IPS DF 4.7 (cell line): ENCODE data around the gene SHISA5.

ENCODE experiments used
- DNase-seq: peaks from one replicate; pipeline ENCODE4 v3.0.0-alpha.2; 2013; ENCODE audit warnings: low spot score; ENCODE audit errors: extremely low read depth

SHISA5 gene

DNA sequence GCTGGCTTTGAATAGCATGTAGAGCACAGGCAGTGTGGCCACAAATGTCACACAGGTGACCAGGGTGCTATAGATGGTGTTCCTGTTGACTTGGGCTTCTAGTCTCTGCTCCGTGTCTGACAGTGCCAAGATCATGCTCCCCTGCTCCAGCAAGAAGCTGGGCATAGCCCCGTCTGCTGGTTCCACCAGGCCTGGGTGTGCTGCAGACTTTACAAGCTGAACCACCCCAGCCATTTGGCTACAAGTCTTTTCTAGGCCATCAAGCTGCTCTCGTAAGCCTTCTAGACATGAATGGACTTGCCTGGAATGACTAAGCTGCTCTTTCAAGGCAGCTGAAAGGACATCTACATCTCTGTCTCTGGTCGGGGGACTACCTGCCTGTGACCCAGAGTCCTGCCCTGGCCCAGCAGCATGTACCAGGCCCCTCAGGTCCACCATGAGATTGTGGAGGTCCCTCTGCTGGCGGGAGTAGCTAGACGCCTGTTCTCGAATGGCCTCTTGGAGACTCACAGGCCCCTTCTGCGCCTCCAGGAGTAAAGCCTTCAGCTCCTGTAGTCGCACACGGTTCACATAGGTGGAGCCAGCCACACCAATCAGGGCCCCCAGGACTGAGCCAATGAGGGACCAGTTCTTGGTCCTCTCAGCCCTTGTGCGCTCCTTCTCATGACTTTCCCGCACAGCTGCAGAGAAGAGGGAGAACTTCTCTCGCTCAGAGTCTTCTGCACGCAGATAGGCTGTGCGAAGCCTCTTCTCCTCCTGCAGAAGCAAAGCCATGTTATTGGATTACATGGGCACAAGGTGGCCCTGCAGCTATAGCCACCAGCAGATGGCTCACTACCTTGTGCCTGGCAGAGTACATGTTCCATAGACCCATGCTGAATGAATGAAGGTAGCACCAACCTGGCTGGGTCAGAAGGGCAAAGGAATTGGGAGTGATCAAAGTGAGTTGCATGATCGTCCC lies 71.3 kb downstream of the SHISA5 start:
- DNase-seq = no peak

DNA sequence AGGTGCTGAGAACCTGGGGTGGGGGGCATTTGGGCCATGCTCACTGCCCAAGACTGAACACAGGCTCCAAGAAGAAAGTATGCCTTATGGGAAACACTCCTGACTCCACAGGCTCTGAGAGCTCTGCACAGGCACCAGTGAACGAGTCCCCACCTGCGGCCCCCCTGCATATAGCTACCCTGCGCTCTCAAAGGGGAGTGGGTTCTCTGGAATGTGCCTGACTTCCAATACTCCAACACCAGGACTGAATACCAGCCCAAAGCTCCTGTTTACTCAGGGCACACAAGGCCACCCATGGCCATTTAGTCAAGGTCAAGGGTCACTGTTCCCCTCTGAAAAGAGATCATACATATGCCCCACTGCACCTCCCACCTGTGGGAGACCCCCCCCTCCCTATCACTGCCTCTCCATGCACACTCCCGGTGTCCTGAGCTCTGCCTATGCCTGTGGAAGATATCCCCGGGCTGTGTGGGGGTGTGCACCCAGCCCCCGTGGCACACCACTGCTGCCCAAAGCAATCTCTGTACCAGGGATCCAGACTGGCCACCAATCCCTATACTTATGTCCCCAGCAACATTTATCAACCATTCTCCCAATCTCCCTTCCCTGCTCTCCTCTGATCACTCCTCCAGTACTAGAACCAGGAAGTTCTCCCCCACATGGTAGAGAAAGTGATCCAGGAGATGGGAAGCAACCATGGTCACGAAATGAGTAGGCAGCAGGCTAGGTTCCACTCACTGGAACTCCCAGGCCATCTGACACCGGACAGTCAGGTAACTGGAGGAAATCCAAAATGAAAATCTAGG lies 72.5 kb downstream of the SHISA5 start:
- no peak for DNase-seq

DNA sequence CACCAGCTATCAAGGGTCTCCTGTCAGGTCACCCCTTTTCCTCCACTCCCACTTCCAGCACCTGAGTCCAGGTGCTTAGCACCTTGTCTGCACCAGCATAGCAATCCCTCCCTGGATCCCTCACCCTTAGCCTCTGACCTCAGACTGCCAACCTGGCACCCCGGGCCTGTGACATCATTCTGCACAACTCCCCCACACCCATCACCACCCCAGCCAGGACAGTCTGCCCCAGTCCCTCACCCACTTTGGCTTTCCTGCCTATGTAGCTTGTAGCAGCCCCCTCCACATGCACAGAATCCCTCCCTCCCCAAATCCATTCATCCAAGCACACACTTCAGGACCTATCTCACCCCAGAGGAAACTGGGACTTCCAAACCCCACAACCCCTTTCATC lies 73.3 kb downstream of the SHISA5 start:
- no peak for DNase-seq

DNA sequence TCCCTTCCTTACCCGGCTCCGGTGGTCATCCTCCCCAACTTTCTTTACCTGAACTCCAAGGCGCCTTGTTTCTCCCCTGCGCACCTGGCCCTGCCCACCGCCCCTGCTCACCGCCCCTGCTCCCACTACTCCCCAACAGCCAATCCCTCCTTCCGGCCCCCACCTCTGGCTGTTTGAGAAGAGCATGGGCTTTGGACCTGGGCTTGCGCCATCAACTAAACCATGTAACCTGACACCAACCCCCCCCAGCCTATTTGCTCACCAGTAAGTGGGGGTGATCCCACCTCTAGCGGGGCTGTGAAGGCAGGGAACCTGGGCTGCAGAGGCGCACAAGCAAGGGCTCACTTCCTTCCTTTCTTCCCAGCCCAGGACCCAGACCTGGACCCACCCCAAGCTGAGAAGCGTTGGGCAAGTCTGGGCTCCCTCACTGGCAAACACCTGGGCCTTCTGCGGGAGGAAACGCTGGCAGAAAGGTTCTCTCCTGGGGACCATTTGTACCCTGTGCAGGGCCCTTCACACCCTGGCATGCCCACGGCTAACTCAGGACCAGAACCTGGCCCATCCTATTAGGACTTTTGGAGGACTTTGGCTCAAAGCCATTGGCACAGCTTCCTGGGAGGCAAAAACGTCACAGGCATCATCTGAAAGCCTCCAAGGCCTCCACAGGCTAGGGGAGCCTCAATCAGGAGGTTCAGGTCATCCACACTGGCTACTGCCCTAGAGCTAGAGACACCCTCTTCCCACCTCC lies 73.8 kb downstream of the SHISA5 start, which contains the start of gene PLXNB1:
PLXNB1 (minus strand) TSS at position 127 of the 748 bp plus-strand sequence. CDS start 5,475 bp downstream, outside the sequence.
- peak; percentile 83 for DNase-seq

DNA sequence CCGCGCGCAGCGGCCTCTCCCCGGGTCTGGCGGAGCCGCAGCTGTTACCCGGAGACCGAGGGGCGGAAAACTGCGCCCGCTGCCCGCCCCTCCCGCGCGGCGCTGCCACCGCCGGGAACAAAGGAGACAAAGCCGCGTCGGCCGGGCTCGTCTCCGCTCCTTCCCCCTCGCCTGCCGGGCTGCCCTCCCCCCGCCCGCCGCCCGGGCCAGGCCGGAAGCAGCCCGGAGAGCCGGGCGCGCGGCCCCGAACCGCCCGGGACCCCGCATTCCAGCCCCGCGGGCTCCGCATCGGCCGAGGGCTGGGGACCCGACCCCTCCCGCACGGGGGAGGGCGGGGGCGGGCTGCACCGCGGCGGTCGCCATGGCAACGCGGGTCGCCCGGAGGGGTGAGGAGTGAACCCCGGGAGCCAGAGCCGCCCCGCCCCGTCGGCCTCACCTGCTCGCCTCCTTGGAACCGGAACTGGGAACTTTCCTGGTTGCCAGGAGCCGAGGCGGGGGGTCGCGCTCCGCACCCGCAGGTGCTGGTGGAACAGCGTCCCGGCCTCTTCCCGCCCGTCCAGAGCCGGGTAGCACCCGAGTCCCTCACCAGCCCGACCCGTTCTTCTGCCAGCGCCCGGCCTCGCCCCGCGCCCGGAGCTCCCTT lies 74.5 kb downstream of the SHISA5 start:
- DNase-seq = no peak

DNA sequence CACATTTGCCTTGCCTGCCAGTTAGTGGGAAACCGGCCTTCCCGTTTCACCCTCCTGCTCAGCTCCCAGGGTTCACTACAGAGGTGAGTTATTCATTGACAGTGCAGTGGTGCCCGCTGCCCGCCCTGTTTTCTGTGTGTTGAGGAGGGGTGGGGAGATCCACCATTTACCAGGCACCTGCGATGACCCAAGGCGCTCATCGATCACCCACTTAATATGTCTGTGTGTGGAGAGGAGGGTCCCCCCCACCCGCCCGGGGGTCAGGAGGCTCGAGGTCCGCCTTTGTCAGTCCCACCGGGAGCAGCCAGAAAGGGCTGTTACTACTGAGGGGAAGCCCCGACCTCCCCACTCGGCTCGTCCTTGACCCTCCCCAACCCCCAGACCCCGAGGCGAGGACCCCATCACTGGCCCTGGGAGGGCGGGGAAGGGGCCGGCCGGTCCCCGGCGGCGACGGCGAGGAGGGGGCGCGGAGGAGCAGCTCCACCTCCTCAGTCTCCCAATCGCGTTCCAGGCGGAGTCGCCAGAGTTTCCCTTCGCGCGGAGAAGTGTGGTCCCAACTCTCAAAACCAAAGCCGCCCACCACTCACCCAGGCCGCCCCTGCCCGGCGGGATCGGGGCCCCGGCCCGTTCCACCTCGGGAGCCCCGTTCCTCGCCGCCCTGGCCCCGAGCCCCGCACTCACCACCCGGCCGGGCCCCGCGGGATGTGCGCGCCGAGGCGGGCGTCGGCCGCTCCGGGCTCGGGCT lies 75.2 kb downstream of the SHISA5 start:
- no peak for DNase-seq

DNA sequence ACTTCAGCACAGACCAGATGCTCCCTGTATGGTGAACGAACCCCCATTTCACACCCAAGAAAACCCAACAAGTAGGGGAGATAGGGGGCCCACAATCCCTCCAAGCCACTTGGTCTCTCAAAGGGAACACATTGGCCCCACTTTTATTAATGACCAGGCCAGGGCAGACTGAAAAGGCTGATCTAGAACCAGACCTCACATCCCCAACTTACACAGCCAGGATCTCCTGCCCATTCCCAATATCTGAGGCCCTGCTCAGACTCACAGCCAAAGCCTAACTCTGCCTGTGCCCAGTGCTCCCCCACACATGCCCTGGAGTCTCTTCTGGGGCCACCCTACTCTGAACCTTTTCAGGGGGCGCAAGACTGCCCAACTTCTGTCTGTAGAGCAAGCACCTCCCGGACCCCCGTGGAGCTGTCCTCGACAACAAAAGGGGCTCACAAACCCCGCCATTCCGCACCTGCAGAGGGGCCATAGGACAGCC lies 75.8 kb downstream of the SHISA5 start:
- DNase-seq = no peak

DNA sequence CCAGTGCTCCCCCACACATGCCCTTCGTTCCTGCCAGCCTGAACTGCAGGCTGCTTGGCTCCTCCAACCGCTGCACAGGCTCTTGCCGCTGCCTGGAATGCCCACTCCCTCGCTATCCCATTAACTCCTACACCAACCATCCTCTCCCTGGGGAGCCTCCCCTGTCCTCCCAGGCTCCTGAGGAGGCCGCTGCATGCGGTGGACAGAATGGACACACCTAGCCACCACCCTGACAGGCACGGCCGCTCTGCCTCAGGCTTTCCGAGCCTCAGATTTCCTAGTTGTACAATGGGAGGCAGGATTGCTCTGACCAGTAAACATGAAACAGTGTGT lies 76.4 kb downstream of the SHISA5 start:
- DNase-seq = no peak

DNA sequence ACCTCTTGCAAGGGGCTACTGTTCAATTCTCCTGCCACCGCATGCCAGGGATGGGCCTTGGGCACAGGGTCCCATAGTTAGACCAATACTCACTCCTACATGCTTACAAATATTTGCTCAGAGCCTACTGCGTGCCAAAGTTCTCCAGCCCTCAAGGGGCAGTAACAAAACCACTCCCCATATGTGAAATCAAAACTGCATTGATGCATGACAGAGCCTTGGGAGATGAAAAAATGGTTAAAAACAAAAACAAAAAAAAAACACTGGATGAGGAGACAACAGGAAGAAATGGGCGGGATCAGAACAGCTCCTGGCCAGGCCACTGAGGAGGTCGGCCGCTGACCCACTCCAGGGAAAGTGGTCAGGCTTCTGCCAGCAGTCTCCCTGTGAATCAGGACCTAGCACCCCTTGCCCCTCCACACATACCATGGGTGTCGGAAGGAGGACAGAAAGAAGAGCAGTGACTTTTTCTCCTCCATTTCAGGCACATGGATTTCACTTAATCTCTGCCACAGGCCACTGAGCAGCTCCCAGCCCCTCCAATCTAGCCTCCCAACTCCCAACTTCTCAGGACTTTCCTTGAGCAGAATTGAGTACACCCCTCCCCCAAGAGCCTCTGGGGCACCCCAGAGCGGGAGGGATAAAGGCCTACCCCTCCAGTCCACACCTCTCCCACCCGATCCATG lies 76.9 kb downstream of the SHISA5 start:
- DNase-seq = no peak

DNA sequence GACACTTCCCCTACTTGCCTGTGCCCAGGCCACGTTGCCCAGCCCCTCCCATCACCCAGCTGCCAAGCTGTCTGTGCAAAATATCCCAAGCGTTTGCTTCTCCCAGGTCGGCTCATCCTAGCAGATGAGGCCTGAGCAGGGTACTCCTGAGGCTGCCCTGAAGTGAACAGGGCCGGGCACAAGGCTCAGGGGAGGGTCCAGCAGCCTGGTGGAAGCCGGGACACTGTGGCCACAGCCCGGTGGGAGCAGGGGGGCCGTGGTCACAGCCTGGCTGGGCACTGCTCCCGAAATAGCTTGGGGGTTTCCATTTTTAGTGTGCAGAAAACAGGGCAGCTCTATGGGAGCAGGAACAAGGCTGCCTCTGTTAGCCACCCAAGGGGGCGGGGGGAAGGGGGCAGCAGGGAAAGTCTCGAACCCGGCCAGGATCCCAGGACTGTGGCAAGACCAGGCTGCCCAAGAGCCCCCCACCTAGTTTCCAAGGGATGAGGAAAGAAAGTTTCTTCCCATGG lies 77.5 kb downstream of the SHISA5 start:
- no peak for DNase-seq

DNA sequence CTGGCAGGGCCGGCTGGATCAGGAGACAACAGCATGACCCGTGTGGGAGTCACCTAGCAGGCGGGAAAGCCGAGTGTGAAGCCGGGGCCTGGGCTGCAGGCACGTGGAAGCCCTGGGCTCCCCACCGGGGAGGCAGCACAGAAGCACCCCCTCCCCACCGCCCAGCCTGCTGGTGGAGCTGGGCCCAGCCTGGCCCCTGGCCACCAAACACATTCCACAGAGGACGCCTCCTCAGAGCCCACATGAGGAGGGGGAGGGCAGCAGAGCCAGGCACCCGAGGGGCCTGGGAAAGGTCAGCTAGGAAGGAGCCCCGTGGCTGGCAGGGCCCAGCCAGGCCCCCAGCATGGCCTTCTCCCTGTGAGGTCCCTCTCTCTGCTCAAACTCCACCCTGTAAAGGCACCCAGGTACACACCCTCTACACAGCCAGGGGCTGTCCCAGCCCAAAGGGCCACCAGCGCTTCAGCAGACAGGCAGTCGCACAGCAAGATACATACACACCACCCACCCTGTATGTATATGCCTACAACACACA lies 78.6 kb downstream of the SHISA5 start:
- DNase-seq = no peak

DNA sequence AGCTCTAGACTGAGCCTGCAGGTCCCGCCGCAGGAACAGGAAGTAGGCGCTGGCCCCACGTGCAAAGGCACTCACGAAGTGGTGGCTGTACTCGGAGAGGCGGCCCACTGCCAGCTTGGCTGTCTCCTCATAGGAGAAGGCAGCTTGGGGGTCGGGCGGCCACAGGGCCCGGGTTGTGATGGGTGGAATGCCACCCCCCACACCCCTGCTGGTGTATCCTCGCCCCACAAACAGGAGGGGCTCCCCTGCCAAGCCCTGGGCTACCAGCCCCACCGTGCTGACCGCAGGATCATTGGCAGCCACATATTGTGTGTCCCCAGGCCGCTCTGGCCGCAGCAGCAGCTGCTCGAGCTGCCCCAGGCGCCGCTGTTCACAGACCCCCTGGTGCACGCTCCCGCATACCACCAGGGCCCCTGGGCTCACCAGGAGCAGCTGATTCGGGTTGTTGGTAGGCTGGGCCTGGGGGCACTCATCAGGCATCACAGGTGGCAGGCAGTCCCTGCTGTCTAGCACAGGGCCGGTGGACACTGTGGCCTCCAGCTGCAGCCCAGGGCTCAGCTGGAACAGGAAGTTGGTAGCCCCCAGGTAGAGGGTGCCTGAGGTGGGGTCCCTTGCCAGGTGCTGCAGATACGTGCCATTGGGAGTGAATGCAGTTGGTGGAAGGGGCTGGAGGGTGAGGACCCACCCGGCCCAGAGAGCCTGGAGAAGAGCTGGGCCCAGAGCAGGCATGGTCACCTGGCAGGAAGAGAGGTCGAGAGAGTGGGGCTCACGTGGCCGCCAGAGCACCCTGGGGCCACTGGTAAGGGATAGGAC lies 79.9 kb downstream of the SHISA5 start:
- DNase-seq = no peak

DNA sequence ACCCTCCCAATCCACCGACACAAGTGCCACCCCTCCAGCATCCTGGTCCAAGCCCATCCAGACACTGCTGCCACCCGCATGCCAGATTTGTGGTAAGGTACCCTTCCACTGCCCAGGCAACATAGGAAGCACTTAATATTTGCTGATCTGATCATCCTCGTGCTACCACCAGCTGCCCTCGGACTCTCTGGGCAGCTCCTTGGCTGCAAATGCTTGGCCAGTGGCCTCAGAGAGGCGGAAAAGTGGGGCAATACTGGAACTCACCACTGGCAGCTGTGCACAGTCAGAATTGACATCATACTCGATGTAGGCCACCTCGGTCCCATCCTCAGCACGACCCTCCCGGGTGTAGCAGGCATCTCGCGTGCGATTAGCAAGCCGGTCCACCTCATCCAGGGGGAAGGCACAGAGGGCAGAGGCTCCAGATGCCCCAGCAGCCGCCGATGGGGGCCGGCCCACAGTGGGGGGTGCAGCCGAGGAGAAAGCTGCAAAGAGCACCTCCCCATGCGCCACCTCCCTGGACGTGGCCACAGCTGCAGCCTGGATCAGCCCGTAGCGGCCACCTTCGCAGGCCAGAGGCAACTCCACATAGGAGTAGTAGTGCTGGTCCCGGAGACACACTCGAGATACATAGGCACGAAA lies 80.6 kb downstream of the SHISA5 start:
- no peak for DNase-seq

DNA sequence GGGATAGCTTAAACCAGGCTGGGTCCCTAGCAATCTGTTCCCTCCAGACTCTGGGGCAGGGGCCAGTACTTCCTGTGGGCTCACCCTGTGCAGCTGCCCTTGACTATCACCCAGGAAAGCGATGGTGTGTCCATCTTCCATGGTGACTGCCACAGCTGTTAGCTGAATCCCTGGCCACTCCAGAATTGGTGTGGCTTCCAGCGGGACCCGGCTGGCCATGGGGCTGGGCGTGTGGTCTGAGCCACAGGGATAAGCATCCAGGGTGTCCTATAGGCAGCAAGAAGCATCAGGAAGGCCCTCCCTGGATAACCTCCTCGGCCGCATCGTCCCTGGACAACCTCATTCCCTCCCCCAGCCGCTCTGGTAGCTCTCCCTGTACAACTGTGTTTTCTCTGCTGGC lies 81.3 kb downstream of the SHISA5 start:
- no peak for DNase-seq

DNA sequence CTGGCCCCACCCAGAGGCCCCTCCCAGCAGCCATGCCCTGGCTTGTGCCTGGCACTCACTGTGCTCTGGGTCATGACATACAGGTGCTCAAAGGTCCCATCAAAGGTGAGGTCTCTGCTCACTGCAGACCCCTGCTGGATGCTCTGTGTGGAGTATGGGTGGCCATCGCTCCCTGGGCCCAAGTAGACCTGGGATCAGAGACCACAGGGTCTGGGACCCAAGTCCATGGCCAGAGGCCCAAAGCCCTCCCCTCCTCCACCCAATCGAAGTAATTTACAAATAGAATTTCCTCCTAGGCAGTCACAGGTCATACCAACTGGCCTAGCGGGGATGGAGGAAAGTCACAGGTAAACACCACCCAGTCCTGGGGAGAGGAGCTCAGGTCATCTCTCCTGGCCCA lies 81.7 kb downstream of the SHISA5 start:
- DNase-seq = no peak

DNA sequence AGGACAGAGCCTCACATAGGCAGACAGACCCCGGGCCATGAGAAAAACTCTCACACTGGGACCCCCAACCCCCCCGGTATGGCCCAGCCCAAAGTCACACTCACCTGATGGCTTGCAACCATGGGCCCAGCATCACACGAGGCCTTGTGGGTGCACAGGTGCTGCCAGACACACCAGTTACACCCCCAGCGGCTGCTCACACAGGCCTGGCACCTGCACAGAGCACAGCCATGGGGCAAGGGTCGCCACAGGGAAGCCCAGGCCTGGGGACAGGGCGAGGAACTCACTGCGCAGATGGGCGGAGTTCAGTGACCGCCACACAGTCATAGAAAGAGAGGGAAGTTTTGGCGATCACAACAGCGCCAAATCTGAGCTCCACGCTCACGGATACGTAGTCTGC lies 83.4 kb downstream of the SHISA5 start:
- DNase-seq = no peak

DNA sequence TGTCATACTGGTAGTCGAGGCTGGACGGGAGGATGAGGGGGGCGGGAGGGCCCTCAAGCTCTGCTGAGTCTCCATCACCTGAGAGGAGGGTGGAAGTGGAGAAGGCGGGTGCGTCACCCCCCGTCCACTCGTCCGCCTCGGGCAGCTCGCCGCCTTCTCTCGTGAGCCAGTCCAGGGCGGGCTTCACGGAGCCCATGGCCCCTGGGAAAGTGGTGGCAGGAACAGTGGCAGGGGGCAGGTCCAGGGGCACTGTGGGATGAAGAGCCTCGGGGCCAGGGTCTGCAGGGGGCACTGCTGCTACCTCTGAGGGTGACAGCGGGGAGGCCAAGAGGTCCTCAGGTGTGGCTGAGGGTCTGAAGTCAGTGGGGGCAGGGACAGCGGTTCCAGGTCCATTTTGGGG lies 84.4 kb downstream of the SHISA5 start:
- DNase-seq = no peak

DNA sequence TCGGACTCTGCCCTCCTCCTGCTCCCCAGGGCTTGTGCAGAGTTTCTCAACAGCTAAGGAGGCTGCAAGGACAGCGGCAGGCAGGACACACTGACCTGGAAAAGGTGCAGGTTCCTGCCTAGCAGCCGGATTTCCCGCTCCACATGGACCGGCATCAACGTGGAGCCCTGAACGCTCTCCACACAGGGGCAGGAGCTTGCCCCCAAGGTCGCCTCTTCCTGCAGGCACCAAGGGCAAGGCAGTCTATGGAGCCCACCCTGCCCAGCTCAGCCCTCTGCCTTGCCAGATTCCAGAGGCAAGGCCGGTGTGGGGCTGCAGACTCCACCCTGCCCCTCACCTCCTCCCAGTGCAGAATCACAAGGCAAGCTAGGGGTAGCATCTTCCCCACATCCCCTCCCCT lies 84.8 kb downstream of the SHISA5 start:
- no peak for DNase-seq
